Ovary (tissue), 3 donors: Measurements from ENCODE around the gene MROH2A.

Experiments used
- EP300 ChIP-seq: sonication (generic); formaldehyde crosslinking; IDR thresholded peaks from one replicate; pipeline ENCODE4 v1.6.1; 2017; ENCODE audit warnings: antibody characterized with exemption
- POLR2A ChIP-seq: fragments of 450-650 bp; IDR thresholded peaks from one replicate; pipeline ENCODE4 v1.6.1; 2017; ENCODE audit warnings: antibody characterized with exemption, mild to moderate bottlenecking, moderate library complexity
- TF ChIP-seq, protein P1 (sequence below), 3 donors: fragments of 450-650 bp in 2 of 3; fragments of 200-600 bp in 1 of 3; IDR thresholded peaks; one replicate each; pipeline versions ENCODE4 v1.5.1 to v1.8.0; 2016 to 2022; ENCODE audit warnings: antibody characterized with exemption in 3 of 3, mild to moderate bottlenecking in 1 of 3
- donor health status: DM: no; HTN: no; CAD: no.

DNA sequence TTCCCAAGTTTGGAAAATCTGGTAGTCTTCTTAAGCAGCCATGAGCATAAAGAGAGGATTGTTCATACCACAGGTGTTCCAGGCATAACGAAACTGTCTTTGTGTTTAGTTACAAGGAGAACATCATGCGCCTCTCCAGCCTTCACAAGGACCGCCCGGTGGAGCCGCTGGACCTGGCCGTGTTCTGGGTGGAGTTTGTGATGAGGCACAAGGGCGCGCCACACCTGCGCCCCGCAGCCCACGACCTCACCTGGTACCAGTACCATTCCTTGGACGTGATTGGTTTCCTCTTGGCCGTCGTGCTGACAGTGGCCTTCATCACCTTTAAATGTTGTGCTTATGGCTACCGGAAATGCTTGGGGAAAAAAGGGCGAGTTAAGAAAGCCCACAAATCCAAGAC lies 6.0 kb upstream of the MROH2A start:
- TF ChIP-seq, protein P1, sequence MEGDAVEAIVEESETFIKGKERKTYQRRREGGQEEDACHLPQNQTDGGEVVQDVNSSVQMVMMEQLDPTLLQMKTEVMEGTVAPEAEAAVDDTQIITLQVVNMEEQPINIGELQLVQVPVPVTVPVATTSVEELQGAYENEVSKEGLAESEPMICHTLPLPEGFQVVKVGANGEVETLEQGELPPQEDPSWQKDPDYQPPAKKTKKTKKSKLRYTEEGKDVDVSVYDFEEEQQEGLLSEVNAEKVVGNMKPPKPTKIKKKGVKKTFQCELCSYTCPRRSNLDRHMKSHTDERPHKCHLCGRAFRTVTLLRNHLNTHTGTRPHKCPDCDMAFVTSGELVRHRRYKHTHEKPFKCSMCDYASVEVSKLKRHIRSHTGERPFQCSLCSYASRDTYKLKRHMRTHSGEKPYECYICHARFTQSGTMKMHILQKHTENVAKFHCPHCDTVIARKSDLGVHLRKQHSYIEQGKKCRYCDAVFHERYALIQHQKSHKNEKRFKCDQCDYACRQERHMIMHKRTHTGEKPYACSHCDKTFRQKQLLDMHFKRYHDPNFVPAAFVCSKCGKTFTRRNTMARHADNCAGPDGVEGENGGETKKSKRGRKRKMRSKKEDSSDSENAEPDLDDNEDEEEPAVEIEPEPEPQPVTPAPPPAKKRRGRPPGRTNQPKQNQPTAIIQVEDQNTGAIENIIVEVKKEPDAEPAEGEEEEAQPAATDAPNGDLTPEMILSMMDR (IDR thresholded peaks at IDR 0.05) = no peak
- TF ChIP-seq POLR2A = no peak
- no peak for TF ChIP-seq EP300
